GM12864 (cell line): Measurements from ENCODE around the gene PRKCZ.

Experiments
- DNase-seq: peaks from one replicate; pipeline ENCODE4 v3.0.0-alpha.2; 2011; ENCODE audit warnings: low read depth
- H3K4me3 ChIP-seq: 2 replicates; pipeline ENCODE4 v1.5.1; 2011; ENCODE audit warnings: mild to moderate bottlenecking, low read depth, low read length, control low read depth
- TF ChIP-seq, protein P1 (sequence below): IDR thresholded peaks from 2 replicates; pipeline ENCODE4 v1.5.1; 2011; ENCODE audit warnings: low read depth, mild to moderate bottlenecking, moderate library complexity, low read length, control low read depth, inconsistent platforms; ENCODE audit errors: missing control alignments

The PRKCZ gene

GRCh38 chr1:2097386-2098300, 47.4 kb downstream of the PRKCZ start:
- DNase-seq = no peak
- no peak overlapping the region for H3K4me3 ChIP-seq
- TF ChIP-seq, protein P1, sequence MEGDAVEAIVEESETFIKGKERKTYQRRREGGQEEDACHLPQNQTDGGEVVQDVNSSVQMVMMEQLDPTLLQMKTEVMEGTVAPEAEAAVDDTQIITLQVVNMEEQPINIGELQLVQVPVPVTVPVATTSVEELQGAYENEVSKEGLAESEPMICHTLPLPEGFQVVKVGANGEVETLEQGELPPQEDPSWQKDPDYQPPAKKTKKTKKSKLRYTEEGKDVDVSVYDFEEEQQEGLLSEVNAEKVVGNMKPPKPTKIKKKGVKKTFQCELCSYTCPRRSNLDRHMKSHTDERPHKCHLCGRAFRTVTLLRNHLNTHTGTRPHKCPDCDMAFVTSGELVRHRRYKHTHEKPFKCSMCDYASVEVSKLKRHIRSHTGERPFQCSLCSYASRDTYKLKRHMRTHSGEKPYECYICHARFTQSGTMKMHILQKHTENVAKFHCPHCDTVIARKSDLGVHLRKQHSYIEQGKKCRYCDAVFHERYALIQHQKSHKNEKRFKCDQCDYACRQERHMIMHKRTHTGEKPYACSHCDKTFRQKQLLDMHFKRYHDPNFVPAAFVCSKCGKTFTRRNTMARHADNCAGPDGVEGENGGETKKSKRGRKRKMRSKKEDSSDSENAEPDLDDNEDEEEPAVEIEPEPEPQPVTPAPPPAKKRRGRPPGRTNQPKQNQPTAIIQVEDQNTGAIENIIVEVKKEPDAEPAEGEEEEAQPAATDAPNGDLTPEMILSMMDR = no peak

DNA sequence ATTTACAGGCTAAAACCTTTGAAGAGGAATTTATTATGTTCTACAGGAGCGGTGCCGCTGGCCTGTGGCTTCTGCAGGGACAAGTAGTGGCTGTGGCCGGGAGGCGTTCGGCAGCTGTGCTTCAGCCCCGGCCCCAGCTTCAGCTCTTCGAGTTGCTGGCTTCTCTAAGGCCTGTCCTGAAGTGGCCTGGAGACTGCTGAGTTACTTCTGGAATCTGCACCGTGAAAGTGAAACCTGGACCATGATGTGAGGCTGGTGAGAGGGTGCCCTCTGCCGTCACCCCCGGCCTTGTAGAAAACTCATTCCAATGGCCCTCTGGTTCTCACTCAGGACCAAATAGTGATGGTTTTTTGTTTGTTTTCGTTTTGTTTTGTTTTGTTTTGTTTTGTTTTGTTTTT, 48.1 kb downstream of the PRKCZ start:
- TF ChIP-seq, protein P1 = no peak
- no peak for DNase-seq
- H3K4me3 ChIP-seq = no peak overlapping the region

DNA sequence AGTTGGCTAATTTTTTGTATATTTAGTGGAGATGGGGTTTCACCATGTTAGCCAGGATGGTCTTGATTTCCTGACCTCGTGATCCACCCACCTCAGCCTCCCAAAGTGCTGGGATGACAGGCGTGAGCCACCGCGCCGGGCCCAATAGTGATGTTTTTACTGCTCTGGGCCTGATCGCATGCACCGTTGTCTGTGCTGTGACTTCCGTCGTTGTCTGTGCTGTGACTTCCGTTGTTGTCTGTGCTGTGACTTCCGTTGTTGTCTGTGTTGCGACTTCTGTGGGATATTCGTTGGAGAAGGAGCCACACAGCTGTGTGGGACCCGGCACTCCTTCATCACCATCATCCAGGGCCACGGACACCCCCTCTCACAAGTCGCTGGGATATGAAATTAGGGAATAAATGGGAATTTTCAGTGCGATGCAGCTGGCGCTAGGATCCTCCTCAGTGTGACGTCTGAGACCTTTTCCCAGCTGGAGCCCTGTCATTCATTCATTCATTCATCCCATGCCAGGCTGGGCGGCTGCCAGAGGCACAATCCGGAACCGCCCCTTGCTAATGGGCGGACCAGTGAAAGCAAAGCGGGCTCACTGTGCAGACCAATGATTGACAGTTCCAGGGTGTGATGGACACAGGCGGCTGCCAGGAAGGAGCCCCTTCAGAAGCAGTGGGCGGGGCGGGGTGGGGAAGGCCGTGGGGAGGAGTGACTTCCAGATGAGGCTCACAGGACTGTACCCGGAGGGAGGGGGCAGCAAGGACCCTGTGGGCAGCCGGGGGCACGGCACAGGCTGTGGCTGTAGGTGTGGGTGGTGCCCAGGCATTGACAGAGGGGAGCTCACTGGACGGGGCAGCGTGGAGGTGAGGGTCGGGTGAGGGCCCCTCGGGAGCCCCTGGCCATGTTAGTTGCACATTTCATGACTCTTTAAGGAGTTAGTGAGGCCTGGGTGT, 48.9 kb downstream of the PRKCZ start:
- no peak overlapping the region for H3K4me3 ChIP-seq
- TF ChIP-seq, protein P1 = no peak
- no peak for DNase-seq

GRCh38 chr1:2099886-2100779, 49.9 kb downstream of the PRKCZ start:
- no peak overlapping the region for H3K4me3 ChIP-seq
- DNase-seq = no peak
- TF ChIP-seq, protein P1 = no peak

GRCh38 chr1:2100780-2101108, 50.5 kb downstream of the PRKCZ start:
- H3K4me3 ChIP-seq = no peak overlapping the region
- TF ChIP-seq, protein P1 = no peak
- DNase-seq = no peak

DNA sequence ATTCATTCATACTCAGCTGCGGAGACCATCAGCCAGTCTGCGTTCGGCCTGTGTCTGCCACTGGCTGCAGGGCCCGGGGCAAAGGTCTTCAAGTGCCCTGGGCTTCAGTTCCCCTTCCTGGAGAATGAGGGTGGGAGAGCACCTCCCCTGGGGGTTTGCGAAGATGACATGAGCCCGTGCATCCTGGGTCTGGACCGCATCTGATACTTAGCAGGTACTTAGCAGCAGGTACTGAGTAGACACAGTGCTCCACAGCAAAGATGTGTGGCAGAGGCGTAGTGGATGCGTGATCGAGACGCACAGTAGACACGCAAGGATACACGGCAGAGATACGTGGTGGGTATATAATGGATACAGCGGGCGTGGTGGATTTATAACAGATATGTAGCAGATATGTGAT, 51.3 kb downstream of the PRKCZ start:
- TF ChIP-seq, protein P1 = no peak
- no peak for DNase-seq
- no peak overlapping the region for H3K4me3 ChIP-seq
